ENCODE data around the gene LRP5. TPM values are rescaled to one million over a fixed set of nuclear protein-coding genes. Genes with fewer than 3 reads are reported as not detected.
"Not testable (repeated sequence)": the region's sequence is repeated elsewhere in the genome, so short reads cannot be mapped to it uniquely, and the experiment has no call there.

LRP5 gene
- total RNA-seq, 2 donors from 2014 or later = 34.6 to 60.9 TPM

DNA sequence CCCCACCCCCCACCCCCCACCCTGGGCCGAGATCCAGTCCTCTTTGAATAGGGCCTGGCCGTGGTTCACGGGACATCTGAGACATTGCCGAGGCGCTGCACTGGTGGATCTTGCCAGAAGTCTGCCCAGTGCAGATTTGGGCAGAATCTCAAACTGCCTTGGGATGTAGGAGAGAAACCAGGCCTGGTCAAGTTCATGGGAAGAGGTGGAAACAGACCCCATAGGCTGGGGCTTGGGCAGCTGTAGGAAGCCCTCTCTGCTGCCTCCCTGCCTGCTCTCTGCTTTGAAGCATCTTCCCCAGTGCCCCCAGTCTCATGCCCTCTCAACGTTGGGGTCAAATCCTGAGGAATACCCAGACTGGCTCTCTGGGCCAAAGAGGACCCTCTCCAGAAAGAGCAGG lies 132.2 kb downstream of the LRP5 start:
- no peaks in the 10 kb centered on the region for H3K9me3 ChIP-seq
- no peaks in the 10 kb centered on the region for H3K27me3 ChIP-seq
- no peak for DNase-seq (ENCODE audit: low spot score)
- no peak overlapping the region for H3K4me3 ChIP-seq
- peaks cover 0 to 7% of the 10 kb centered on the region in 2 donors for H3K4me1 ChIP-seq
- H3K27ac ChIP-seq = no peak overlapping the region
- TF ChIP-seq, protein P1, sequence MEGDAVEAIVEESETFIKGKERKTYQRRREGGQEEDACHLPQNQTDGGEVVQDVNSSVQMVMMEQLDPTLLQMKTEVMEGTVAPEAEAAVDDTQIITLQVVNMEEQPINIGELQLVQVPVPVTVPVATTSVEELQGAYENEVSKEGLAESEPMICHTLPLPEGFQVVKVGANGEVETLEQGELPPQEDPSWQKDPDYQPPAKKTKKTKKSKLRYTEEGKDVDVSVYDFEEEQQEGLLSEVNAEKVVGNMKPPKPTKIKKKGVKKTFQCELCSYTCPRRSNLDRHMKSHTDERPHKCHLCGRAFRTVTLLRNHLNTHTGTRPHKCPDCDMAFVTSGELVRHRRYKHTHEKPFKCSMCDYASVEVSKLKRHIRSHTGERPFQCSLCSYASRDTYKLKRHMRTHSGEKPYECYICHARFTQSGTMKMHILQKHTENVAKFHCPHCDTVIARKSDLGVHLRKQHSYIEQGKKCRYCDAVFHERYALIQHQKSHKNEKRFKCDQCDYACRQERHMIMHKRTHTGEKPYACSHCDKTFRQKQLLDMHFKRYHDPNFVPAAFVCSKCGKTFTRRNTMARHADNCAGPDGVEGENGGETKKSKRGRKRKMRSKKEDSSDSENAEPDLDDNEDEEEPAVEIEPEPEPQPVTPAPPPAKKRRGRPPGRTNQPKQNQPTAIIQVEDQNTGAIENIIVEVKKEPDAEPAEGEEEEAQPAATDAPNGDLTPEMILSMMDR (IDR thresholded peaks at IDR 0.05) = no peak
- H3K36me3 ChIP-seq = peaks cover 36% of the 10 kb centered on the region

DNA sequence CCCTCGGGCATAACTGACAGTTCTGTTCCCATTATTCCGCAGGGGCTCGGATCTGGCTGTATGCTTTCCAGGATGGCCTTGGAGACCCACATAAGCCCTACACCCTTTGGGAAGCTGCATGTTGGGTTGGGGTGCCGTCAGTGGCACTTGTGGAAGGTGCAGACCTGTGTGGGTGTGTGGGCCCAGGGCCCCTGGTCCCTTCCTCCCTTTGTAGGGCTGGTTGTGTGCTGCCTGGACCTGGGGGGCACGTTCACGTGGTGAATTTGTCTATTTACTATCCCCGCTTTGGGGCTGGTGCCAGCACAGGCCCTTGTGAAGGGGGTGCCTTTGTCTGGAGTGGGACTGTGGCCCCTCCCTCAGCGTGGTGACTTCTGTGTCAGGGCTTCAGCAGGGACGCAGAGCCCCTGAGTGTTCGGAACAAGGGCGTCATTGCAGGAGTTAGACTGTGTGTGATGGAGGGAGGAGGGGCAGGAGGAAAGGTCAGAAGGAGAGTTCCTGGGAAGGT lies 133.2 kb downstream of the LRP5 start:
- H3K36me3 ChIP-seq = peaks cover 29% of the 10 kb centered on the region
- no peaks in the 10 kb centered on the region for H3K4me1 ChIP-seq
- no peaks in the 10 kb centered on the region for H3K9me3 ChIP-seq
- DNase-seq (ENCODE audit: low spot score) = no peak
- H3K27ac ChIP-seq = no peak overlapping the region
- TF ChIP-seq, protein P1 (IDR thresholded peaks at IDR 0.05) = no peak
- no peaks in the 10 kb centered on the region for H3K27me3 ChIP-seq
- no peak overlapping the region for H3K4me3 ChIP-seq

- no peak for DNase-seq (ENCODE audit: low spot score)
- no peaks in the 10 kb centered on the region for H3K4me1 ChIP-seq
- no peaks in the 10 kb centered on the region for H3K9me3 ChIP-seq
- TF ChIP-seq, protein P1 (IDR thresholded peaks at IDR 0.05) = no peak
- no peak overlapping the region for H3K4me3 ChIP-seq
- H3K27me3 ChIP-seq = no peaks in the 10 kb centered on the region
- H3K36me3 ChIP-seq = peaks cover 24% of the 10 kb centered on the region
- no peak overlapping the region for H3K27ac ChIP-seq
These were observed 133.8 kb downstream of the LRP5 start for GRCh38 chr11:68446046-68446725.

DNA sequence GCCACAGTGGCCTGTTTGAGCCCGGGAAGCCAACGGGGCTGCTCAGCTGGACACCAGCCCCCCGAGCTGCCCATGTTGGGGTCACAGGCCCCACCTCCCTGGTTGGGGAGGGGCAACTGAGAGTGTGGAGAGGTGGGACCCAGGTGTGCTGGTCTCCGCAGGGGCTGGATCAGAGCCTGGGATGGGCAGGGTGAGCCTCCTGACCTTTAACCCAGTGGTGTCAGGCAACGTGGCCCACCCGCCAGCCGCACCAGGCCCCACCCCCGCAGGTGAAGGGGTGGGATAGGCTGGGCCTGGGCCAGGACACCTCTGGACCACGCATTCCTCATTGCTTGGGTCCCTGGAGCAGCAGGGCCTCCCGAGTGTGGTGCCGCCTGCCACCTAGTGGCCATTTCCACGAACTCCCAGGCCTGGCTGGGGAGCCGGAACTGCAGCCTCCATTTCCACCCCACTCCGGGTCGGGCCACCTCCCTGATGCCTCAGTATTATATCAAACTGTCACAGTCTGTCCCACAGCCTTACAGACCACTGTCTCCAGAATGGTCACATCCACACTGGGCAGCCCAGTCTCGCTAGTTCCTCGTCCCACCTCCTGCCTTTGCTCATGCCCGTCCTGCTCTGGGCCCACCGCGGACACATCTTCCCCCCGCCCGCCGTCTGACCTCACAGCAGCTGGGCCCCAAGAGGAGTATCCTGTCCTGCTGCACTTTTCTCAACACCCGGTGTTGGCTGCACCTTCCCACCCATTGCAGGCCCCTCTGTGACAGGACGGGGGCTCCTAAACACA lies 134.8 kb downstream of the LRP5 start:
- Histone ChIP-seq H3K9me3 (no peaks in the 10 kb centered on the region), H3K4me3 (no peak overlapping the region), H3K27ac (no peak overlapping the region), H3K27me3 (no peaks in the 10 kb centered on the region), H3K4me1 (no peaks in the 10 kb centered on the region), H3K36me3 (peaks cover 15% of the 10 kb centered on the region)
- DNase-seq (ENCODE audit: low spot score) = no peak
- TF ChIP-seq, protein P1 (IDR thresholded peaks at IDR 0.05) = peak; percentile 91 to 97

DNA sequence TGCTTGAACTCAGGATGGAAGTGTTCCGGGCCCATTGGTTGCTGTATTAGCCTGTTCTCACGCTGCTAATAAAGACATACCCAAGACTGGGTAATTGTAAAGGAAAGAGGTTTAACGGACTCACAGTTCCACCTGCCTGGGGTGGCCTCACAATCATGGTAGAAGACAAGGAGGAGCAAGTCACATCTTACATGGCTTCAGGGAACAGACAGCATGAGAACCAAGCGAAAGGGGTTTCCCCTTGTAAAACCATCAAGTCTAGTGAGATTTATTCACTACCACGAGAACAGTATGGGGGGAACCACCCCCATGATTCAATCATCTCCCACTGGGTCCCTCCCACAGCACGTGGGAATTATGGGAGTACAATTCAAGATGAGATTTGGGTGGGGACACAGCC lies 135.5 kb downstream of the LRP5 start:
- not testable (repeated sequence) for H3K36me3 ChIP-seq; H3K9me3 ChIP-seq; H3K27ac ChIP-seq; H3K27me3 ChIP-seq; H3K4me3 ChIP-seq; DNase-seq (ENCODE audit: low spot score); H3K4me1 ChIP-seq

DNA sequence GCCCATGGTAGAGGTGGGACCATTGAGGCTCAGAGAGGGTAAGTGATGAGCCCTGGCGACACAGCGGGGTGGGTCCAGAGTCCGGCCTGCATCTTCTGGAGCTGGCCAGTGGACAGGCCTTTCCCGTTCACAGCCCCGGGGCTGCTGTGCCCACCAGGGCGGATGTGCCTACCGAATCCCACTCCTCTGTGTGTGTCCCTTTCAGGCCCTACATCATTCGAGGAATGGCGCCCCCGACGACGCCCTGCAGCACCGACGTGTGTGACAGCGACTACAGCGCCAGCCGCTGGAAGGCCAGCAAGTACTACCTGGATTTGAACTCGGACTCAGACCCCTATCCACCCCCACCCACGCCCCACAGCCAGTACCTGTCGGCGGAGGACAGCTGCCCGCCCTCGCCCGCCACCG lies 136.2 kb downstream of the LRP5 start:
- no peaks in the 10 kb centered on the region for H3K9me3 ChIP-seq
- DNase-seq (ENCODE audit: low spot score) = no peak
- H3K36me3 ChIP-seq = peaks cover 7% of the 10 kb centered on the region
- no peak overlapping the region for H3K27ac ChIP-seq
- H3K27me3 ChIP-seq = no peaks in the 10 kb centered on the region
- TF ChIP-seq, protein P1 (IDR thresholded peaks at IDR 0.05) = no peak
- no peak overlapping the region for H3K4me3 ChIP-seq
- no peaks in the 10 kb centered on the region for H3K4me1 ChIP-seq

All from right atrium auricular region (tissue), 2 donors.